Activated CD8-positive, alpha-beta memory T cell treated with anti-CD3 and anti-CD28 coated beads for 48 hours (primary cell): ENCODE results near the gene NSD1.

Experiments used
- DNase-seq, 3 experiments: peaks; one replicate each; pipeline ENCODE4 v3.0.0-alpha.2; 2020; ENCODE audit warnings: low read depth in 2 of 3, low spot score in 2 of 3

Gene NSD1

GRCh38 chr5:177098120-177098469, 35.5 kb upstream of the NSD1 start:
- no peak for DNase-seq

- DNase-seq = no peak
Observed at GRCh38 chr5:177098470-177099141, 35.0 kb upstream of the NSD1 start.

- no peak for DNase-seq
Observed at GRCh38 chr5:177099422-177100093, 34.0 kb upstream of the NSD1 start.

GRCh38 chr5:177100714-177101121, 32.9 kb upstream of the NSD1 start:
- no peak for DNase-seq

- DNase-seq = no peak
Observed at GRCh38 chr5:177103523-177104253, 29.9 kb upstream of the NSD1 start.

GRCh38 chr5:177105691-177106476, 27.7 kb upstream of the NSD1 start:
- no peak for DNase-seq

GRCh38 chr5:177107159-177107558, 26.4 kb upstream of the NSD1 start:
- DNase-seq = no peak

- no peak for DNase-seq
Observed at GRCh38 chr5:177109810-177110209, 23.8 kb upstream of the NSD1 start.

- DNase-seq = peak; percentile 24 to 41 (median 40)
Observed at GRCh38 chr5:177111720-177112394, 21.7 kb upstream of the NSD1 start.

GRCh38 chr5:177112589-177113220, 20.9 kb upstream of the NSD1 start:
- no peak for DNase-seq

- DNase-seq = peak; percentile 35 to 73 (median 55)
Observed at GRCh38 chr5:177113566-177114424, 19.8 kb upstream of the NSD1 start.

- DNase-seq = peak; percentile 59 to 78 (median 72)
Observed at GRCh38 chr5:177116631-177117373, 16.8 kb upstream of the NSD1 start.

- no peak for DNase-seq
Observed at GRCh38 chr5:177117441-177118045, 16.0 kb upstream of the NSD1 start.

GRCh38 chr5:177122566-177122965, 11.0 kb upstream of the NSD1 start:
- DNase-seq = no peak

- no peak for DNase-seq
Observed at GRCh38 chr5:177123789-177124485, 9.6 kb upstream of the NSD1 start.

- no peak for DNase-seq
Observed at GRCh38 chr5:177124486-177124991, 9.0 kb upstream of the NSD1 start.

GRCh38 chr5:177126771-177127170, 6.8 kb upstream of the NSD1 start:
- DNase-seq = no peak
